ENCODE measurements around the gene ACAA1.
A peak's percentile ranks its signal among the peaks of the same experiment; 100 is the strongest.
"Not testable (repeated sequence)": the region's sequence is repeated elsewhere in the genome, so short reads cannot be mapped to it uniquely, and the experiment has no call there.

Gene ACAA1

GRCh38 chr3:38163117-38163840 lies 26.4 kb upstream of the ACAA1 start:
- peak overlapping the region; percentile 28 for H3K4me3 Mint-ChIP-seq
- H3K27ac Mint-ChIP-seq: no peak overlapping the region
- peaks cover 18% of the 10 kb centered on the region for H3K36me3 Mint-ChIP-seq (ENCODE audit: low read depth)
- peaks cover 36% of the 10 kb centered on the region for H3K4me1 Mint-ChIP-seq (ENCODE audit: low read depth)
- no peaks in the 10 kb centered on the region for H3K27me3 Mint-ChIP-seq
- H3K9me3 Mint-ChIP-seq: no peaks in the 10 kb centered on the region

DNA sequence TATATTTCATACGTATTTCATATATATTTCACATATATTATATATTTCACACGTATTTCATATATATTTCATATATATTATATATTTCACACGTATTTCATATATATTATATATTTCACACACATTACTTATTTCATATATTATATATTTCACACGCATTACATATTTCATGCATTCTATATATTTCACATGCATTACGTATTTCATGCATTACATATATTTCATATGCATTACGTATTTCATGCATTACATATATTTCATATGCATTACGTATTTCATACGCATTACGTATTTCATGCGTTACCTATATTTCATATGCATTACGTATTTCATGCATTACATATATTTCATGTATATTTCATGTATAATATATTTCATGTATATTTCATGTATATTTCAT lies 23.8 kb upstream of the ACAA1 start:
- H3K9me3 Mint-ChIP-seq; H3K4me3 Mint-ChIP-seq; H3K27me3 Mint-ChIP-seq; H3K27ac Mint-ChIP-seq; H3K36me3 Mint-ChIP-seq (ENCODE audit: low read depth): not testable (repeated sequence)
- H3K4me1 Mint-ChIP-seq (ENCODE audit: low read depth): peaks cover 13% of the 10 kb centered on the region

- H3K9me3 Mint-ChIP-seq: no peaks in the 10 kb centered on the region
- H3K4me3 Mint-ChIP-seq: no peak overlapping the region
- H3K4me1 Mint-ChIP-seq (ENCODE audit: low read depth): peaks cover 23% of the 10 kb centered on the region
- no peak overlapping the region for H3K27ac Mint-ChIP-seq
- no peaks in the 10 kb centered on the region for H3K36me3 Mint-ChIP-seq (ENCODE audit: low read depth)
- H3K27me3 Mint-ChIP-seq: no peaks in the 10 kb centered on the region
These were observed 21.5 kb upstream of the ACAA1 start for GRCh38 chr3:38158472-38158871.

DNA sequence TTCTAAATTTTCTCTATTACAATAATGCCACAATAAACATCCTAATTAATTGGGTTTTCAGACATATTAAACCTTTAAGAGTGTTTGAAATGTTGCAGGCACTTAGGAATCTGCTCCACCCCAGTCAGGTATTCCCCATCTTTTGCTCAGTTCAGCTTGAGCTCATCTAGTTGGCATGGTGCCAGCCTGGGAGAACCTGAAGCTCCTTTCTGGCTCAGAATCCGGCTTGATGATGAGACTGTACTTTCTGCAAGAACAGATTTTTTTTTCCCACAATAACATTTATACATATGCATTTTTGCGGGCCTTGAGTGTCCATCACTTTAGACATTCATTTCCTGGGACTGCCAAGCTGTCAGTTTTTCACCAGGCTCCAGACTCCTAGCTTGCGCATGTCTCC lies 20.7 kb upstream of the ACAA1 start:
- H3K4me1 Mint-ChIP-seq (ENCODE audit: low read depth): peaks cover 30% of the 10 kb centered on the region
- no peak overlapping the region for H3K4me3 Mint-ChIP-seq
- H3K27ac Mint-ChIP-seq: no peak overlapping the region
- H3K27me3 Mint-ChIP-seq: no peaks in the 10 kb centered on the region
- H3K9me3 Mint-ChIP-seq: no peaks in the 10 kb centered on the region
- no peaks in the 10 kb centered on the region for H3K36me3 Mint-ChIP-seq (ENCODE audit: low read depth)

DNA sequence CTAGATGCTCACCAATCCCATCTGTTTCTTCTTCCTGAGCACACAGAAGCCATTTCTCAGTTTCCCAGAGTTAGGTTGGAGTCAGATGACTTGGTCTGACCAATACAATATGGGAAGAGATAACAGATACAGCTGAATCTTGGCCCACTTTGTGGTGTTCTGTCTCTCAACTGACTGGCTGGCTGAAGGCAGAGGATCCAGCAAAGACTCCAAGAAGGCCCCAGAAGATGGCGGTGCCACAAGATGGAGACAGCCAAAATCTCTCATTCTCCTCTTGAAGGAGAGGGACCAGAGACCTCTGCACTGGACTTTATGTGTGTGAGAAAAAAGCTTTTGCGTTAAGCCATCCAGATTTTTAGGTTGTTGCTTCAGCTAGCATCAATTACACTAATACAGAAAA lies 20.2 kb upstream of the ACAA1 start:
- Mint-ChIP-seq H3K36me3 (ENCODE audit: low read depth) (no peaks in the 10 kb centered on the region), H3K4me3 (no peak overlapping the region), H3K27ac (no peak overlapping the region)

GRCh38 chr3:38155825-38156224 lies 18.9 kb upstream of the ACAA1 start:
- Mint-ChIP-seq H3K27me3 (no peaks in the 10 kb centered on the region), H3K4me3 (no peak overlapping the region), H3K4me1 (ENCODE audit: low read depth) (peaks cover 46% of the 10 kb centered on the region), H3K36me3 (ENCODE audit: low read depth) (no peaks in the 10 kb centered on the region), H3K9me3 (no peaks in the 10 kb centered on the region), H3K27ac (no peak overlapping the region)

More for the DNA sequence above, 20.2 kb upstream of the ACAA1 start:
- peaks cover 33% of the 10 kb centered on the region for H3K4me1 Mint-ChIP-seq (ENCODE audit: low read depth)
- no peaks in the 10 kb centered on the region for H3K9me3 Mint-ChIP-seq
- no peaks in the 10 kb centered on the region for H3K27me3 Mint-ChIP-seq

DNA sequence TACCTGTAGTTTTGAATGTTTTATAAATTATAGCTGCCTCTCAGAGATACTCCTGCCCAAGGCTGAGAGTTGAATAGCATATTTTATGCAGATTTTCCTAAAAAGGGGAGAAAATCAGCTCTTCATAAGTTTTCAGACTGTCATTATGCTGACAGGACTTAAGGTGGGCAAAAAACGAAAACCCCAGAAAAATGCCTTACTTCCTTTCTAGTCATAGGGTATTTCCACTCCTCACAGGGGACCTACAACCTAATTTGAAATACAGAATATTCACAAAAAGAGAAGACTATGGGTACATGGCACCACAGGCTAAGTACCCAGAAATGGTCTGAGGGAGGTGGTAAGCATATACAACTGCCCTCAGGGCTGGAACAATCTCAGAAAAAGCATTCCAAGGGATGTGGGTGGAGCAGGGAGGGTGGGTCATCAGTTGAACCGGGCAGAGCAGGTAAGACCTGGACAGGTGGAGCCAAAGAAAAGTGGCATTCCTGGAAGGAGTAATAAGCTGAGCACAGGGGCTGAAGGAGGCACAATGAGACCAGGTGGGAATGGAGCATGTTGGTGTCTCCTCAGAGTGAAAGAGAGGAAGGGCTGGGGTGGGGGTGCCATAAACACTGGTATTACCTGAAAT lies 17.8 kb upstream of the ACAA1 start:
- no peaks in the 10 kb centered on the region for H3K36me3 Mint-ChIP-seq (ENCODE audit: low read depth)
- peak overlapping the region; percentile 77 for H3K27ac Mint-ChIP-seq
- no peaks in the 10 kb centered on the region for H3K9me3 Mint-ChIP-seq
- H3K4me1 Mint-ChIP-seq (ENCODE audit: low read depth): peaks cover 48% of the 10 kb centered on the region
- no peak overlapping the region for H3K4me3 Mint-ChIP-seq
- no peaks in the 10 kb centered on the region for H3K27me3 Mint-ChIP-seq

- no peaks in the 10 kb centered on the region for H3K36me3 Mint-ChIP-seq (ENCODE audit: low read depth)
- H3K9me3 Mint-ChIP-seq: no peaks in the 10 kb centered on the region
- H3K27me3 Mint-ChIP-seq: no peaks in the 10 kb centered on the region
- H3K4me3 Mint-ChIP-seq: no peak overlapping the region
- peak overlapping the region; percentile 11 for H3K27ac Mint-ChIP-seq
- peaks cover 55% of the 10 kb centered on the region for H3K4me1 Mint-ChIP-seq (ENCODE audit: low read depth)
These were observed 17.1 kb upstream of the ACAA1 start for GRCh38 chr3:38154033-38154494.

- H3K9me3 Mint-ChIP-seq: no peaks in the 10 kb centered on the region
- no peak overlapping the region for H3K4me3 Mint-ChIP-seq
- H3K27me3 Mint-ChIP-seq: no peaks in the 10 kb centered on the region
- H3K27ac Mint-ChIP-seq: no peak overlapping the region
- no peaks in the 10 kb centered on the region for H3K36me3 Mint-ChIP-seq (ENCODE audit: low read depth)
- peaks cover 55% of the 10 kb centered on the region for H3K4me1 Mint-ChIP-seq (ENCODE audit: low read depth)
These were observed 16.3 kb upstream of the ACAA1 start for GRCh38 chr3:38153221-38153620.

DNA sequence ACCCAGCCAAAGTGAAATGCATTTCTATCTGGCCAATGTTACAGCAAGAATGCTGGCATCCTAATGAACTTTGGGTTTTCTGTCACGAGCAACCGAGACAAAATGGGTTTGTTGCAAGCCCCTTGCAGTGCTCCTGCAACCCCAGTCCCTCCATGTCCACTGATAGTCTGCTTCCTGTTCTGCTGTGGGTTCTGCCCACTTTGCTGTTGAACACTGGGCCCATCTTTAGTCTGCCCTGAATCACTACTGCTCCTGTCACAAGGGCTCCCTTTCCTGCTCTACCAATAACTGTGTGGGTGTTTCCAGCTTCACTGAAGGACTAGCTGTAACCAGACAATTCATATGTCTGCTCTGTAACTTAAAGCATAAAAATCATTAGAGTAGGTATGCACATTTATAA lies 15.7 kb upstream of the ACAA1 start:
- H3K36me3 Mint-ChIP-seq (ENCODE audit: low read depth): no peaks in the 10 kb centered on the region
- no peaks in the 10 kb centered on the region for H3K27me3 Mint-ChIP-seq
- no peaks in the 10 kb centered on the region for H3K9me3 Mint-ChIP-seq
- no peak overlapping the region for H3K4me3 Mint-ChIP-seq
- H3K4me1 Mint-ChIP-seq (ENCODE audit: low read depth): peaks cover 62% of the 10 kb centered on the region
- no peak overlapping the region for H3K27ac Mint-ChIP-seq

- H3K4me1 Mint-ChIP-seq (ENCODE audit: low read depth): peaks cover 67% of the 10 kb centered on the region
- H3K4me3 Mint-ChIP-seq: no peak overlapping the region
- H3K27ac Mint-ChIP-seq: no peak overlapping the region
- H3K27me3 Mint-ChIP-seq: no peaks in the 10 kb centered on the region
- no peaks in the 10 kb centered on the region for H3K36me3 Mint-ChIP-seq (ENCODE audit: low read depth)
- peaks cover 5% of the 10 kb centered on the region for H3K9me3 Mint-ChIP-seq
These were observed 14.8 kb upstream of the ACAA1 start for GRCh38 chr3:38151667-38152265.

DNA sequence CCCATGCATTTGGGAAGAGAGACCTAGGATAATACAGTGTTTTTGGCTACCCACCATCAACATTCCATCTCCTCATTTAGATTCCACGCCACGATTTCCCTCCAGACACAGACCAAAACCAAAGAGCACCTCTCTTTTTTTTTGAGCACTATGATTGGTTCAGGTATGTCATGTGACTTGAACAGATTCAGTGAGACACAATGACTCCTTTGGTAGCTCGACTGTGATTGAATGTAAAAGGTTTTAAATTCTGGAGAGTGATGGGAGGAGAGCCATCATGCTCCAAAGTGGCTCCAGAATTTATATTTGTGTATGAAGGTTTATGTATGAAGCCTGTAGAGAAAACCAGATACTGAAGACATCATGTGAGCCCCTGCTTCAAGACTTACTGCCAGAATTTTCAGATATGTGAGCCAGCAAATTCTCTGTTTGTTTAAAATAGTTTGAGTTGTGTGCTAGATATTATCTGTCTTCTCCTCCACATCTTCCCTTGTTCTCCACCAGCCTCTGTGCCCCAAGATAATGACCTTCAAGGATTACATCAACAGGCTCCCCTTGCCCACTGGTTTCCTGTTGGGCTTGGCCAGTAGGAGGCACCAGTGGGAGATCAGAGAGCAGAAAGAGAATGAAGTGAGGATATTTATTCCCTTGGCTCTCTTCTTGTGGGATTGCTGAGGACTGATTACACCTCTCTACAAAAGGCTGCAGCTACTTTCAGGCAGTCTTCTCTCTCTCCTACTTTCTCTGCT lies 14.0 kb upstream of the ACAA1 start:
- peaks cover 12% of the 10 kb centered on the region for H3K9me3 Mint-ChIP-seq
- no peak overlapping the region for H3K27ac Mint-ChIP-seq
- no peaks in the 10 kb centered on the region for H3K36me3 Mint-ChIP-seq (ENCODE audit: low read depth)
- no peak overlapping the region for H3K4me3 Mint-ChIP-seq
- no peaks in the 10 kb centered on the region for H3K27me3 Mint-ChIP-seq
- peaks cover 67% of the 10 kb centered on the region for H3K4me1 Mint-ChIP-seq (ENCODE audit: low read depth)

GRCh38 chr3:38149708-38150107 lies 12.8 kb upstream of the ACAA1 start:
- Mint-ChIP-seq H3K36me3 (ENCODE audit: low read depth) (no peaks in the 10 kb centered on the region), H3K4me3 (no peak overlapping the region), H3K27me3 (no peaks in the 10 kb centered on the region), H3K27ac (no peak overlapping the region), H3K9me3 (peaks cover 12% of the 10 kb centered on the region), H3K4me1 (ENCODE audit: low read depth) (peaks cover 58% of the 10 kb centered on the region)

DNA sequence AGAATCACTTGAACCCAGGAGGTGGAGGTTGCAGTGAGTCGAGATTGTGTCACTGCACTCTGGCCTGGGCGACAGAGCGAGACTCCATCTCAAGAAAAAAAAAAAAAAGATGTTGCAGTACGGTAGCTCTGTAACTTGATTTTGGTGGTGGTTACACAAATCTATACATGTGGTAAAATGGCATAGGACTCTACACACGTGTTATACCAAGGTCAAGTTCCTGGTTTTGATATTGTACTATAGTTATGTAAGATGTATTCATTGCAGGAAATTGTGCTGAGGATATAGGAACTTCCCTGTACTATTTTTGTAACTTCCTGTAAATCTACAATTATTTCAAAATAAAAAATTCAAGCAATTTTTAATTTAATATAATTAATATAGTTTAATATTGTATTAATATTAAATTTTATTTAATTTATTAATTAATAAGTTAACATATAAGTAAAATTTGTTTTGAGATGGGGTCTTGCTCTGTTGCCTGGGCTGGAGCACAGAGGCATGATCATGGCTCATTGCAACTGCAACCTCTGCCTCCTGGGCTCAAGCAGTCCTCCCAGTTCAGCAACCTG lies 11.5 kb upstream of the ACAA1 start:
- H3K36me3 Mint-ChIP-seq (ENCODE audit: low read depth): no peaks in the 10 kb centered on the region
- H3K27me3 Mint-ChIP-seq: no peaks in the 10 kb centered on the region
- peaks cover 45% of the 10 kb centered on the region for H3K4me1 Mint-ChIP-seq (ENCODE audit: low read depth)
- peaks cover 12% of the 10 kb centered on the region for H3K9me3 Mint-ChIP-seq
- H3K27ac Mint-ChIP-seq: no peak overlapping the region
- no peak overlapping the region for H3K4me3 Mint-ChIP-seq

- H3K9me3 Mint-ChIP-seq: peaks cover 12% of the 10 kb centered on the region
- no peak overlapping the region for H3K27ac Mint-ChIP-seq
- H3K4me1 Mint-ChIP-seq (ENCODE audit: low read depth): peaks cover 36% of the 10 kb centered on the region
- H3K4me3 Mint-ChIP-seq: no peak overlapping the region
- no peaks in the 10 kb centered on the region for H3K36me3 Mint-ChIP-seq (ENCODE audit: low read depth)
- H3K27me3 Mint-ChIP-seq: no peaks in the 10 kb centered on the region
These were observed 10.5 kb upstream of the ACAA1 start for GRCh38 chr3:38147421-38147820.
